ENCODE measurements around the gene KCNG4.

- TF ChIP-seq CTCF (conservative IDR thresholded peaks at IDR 0.05; ENCODE audit: low read length) (peak; percentile 42), EZH2phosphoT487 (IDR thresholded peaks at IDR 0.05; ENCODE audit: borderline replicate concordance) (no peak)
These were observed 29.8 kb downstream of the KCNG4 start for GRCh38 chr16:84209989-84210388.

Data from Loucy (cell line).